Chondrocyte (in vitro differentiated cells): ENCODE data around the gene SENP8. TPM values are rescaled to one million over a fixed set of nuclear protein-coding genes. Genes with fewer than 3 reads are reported as not detected.
"Not testable (repeated sequence)": the region's sequence is repeated elsewhere in the genome, so short reads cannot be mapped to it uniquely, and the experiment has no call there.

Source experiments
- DNase-seq: peaks from one replicate; pipeline ENCODE4 v3.0.0; 2021; ENCODE audit warnings: mixed read lengths, low spot score
- H3K27ac Mint-ChIP-seq: one replicate; pipeline ENCODE4 v1.8.0; 2021; ENCODE audit warnings: mild to moderate bottlenecking, moderate library complexity, mixed read lengths; ENCODE audit not compliant: unreplicated experiment
- H3K27me3 Mint-ChIP-seq: 2 replicates; pipeline ENCODE4 v1.8.0; 2021; ENCODE audit warnings: low read depth, mixed read lengths
- H3K36me3 Mint-ChIP-seq: 2 replicates; pipeline ENCODE4 v1.8.0; 2021; ENCODE audit warnings: low read depth, mixed read lengths
- H3K4me1 Mint-ChIP-seq: 2 replicates; pipeline ENCODE4 v1.8.0; 2021; ENCODE audit warnings: low read depth, mild to moderate bottlenecking, mixed read lengths
- H3K4me3 Mint-ChIP-seq: one replicate; pipeline ENCODE4 v1.8.0; 2021; ENCODE audit warnings: mild to moderate bottlenecking, moderate library complexity, mixed read lengths; ENCODE audit not compliant: unreplicated experiment
- H3K9me3 Mint-ChIP-seq: 2 replicates; pipeline ENCODE4 v1.8.0; 2021; ENCODE audit warnings: low read depth, mixed read lengths
- total RNA-seq: library from RNA; stranded (reverse); gene quantifications from 3 replicates; pipeline ENCODE4 v1.2.1, GENCODE V29; 2021
- TF ChIP-seq, protein P1 (sequence below): fragments of 200-600 bp; sonication (generic); IDR thresholded peaks from 2 replicates; pipeline ENCODE4 v1.5.0; 2021; ENCODE audit warnings: antibody characterized with exemption, mild to moderate bottlenecking, moderate library complexity

Gene SENP8
- total RNA-seq, 1 donor from 2014 or later = 2.9 TPM

DNA sequence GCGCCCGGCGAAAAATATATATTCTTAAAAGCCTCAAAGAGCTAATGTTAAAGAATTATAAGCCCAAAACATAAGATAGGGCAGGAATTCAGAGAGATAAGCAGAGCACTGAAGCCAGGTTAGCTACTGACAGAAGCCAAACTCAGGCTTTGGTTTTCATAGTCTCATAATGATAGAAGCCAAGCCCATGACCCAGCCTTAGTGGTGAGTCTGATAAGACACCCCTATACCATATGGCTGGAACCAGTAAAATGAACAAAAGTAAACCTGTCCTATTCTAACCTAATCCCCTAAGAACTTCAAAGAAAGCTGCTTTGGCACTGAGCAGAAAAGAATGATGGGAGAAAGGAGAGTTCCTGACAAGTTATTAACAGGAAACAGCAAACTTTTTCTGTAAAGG lies 26.2 kb upstream of the SENP8 start:
- Mint-ChIP-seq H3K27ac (no peak overlapping the region), H3K4me1 (peaks cover 3% of the 10 kb centered on the region), H3K9me3 (peaks cover 4% of the 10 kb centered on the region), H3K27me3 (no peaks in the 10 kb centered on the region), H3K4me3 (no peak overlapping the region), H3K36me3 (peaks cover 6% of the 10 kb centered on the region)
- no peak for DNase-seq
- TF ChIP-seq, protein P1, sequence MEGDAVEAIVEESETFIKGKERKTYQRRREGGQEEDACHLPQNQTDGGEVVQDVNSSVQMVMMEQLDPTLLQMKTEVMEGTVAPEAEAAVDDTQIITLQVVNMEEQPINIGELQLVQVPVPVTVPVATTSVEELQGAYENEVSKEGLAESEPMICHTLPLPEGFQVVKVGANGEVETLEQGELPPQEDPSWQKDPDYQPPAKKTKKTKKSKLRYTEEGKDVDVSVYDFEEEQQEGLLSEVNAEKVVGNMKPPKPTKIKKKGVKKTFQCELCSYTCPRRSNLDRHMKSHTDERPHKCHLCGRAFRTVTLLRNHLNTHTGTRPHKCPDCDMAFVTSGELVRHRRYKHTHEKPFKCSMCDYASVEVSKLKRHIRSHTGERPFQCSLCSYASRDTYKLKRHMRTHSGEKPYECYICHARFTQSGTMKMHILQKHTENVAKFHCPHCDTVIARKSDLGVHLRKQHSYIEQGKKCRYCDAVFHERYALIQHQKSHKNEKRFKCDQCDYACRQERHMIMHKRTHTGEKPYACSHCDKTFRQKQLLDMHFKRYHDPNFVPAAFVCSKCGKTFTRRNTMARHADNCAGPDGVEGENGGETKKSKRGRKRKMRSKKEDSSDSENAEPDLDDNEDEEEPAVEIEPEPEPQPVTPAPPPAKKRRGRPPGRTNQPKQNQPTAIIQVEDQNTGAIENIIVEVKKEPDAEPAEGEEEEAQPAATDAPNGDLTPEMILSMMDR = no peak

DNA sequence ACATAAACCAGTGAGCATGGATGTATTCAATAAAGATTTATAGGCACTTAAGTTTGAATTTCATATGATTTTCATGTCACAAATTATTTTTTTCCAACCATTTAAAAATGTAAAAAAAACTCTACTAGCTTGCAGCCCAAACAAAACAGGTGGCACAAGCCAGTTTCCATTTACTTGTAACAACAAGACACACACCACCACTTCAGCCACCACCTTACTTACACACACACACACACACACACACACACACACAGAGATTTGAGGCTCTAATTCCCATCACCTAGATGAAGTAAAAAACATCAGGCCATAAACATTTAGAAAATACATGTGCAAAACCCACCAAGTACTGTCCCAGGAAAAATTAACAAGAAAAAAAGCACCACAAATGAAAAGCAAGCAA lies 25.5 kb upstream of the SENP8 start:
- TF ChIP-seq, protein P1 = no peak
- Mint-ChIP-seq H3K27me3 (no peaks in the 10 kb centered on the region), H3K4me3 (no peak overlapping the region), H3K9me3 (peaks cover 4% of the 10 kb centered on the region), H3K27ac (no peak overlapping the region), H3K4me1 (peaks cover 3% of the 10 kb centered on the region), H3K36me3 (peaks cover 6% of the 10 kb centered on the region)
- DNase-seq = no peak

DNA sequence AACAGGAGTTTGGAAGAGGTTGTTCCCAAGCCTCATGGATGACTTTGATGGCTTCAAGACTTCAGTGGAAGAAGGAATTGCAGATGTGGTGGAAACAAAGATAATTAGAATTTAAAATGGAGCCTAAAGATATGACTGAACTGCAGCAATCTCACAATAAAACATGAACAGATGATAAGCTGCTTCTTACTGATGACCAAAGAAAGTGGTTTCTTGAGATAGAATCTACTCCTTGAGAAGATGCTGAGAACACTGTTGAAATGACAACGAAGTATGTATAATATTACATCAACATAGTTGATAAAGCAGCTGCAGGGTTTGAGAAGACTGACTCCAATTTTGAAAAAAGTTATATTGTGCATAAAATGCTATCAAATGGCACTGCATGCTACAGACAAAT lies 21.4 kb upstream of the SENP8 start:
- TF ChIP-seq, protein P1 = no peak
- peaks cover 4% of the 10 kb centered on the region for H3K36me3 Mint-ChIP-seq
- DNase-seq = no peak
- H3K9me3 Mint-ChIP-seq = peaks cover 4% of the 10 kb centered on the region
- H3K27me3 Mint-ChIP-seq = no peaks in the 10 kb centered on the region
- no peak overlapping the region for H3K27ac Mint-ChIP-seq
- no peak overlapping the region for H3K4me3 Mint-ChIP-seq
- H3K4me1 Mint-ChIP-seq = peaks cover 7% of the 10 kb centered on the region

DNA sequence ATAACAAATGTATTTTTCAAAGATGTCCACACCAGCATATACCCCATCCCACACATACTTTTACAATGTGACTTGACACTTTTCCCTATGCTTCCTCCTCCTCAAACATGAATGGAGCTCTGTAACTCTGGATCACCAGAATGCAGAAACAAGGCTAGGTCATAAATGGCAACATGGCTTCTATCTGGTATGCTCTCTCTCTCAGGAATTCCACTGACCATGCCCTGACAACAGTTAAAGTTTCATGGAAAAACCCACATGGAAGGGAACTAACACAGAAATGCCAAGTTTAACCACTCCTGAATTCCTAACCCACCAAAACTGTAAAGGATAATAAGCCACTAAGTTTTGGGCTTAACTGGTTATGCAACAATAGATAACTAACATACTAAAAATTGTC lies 20.2 kb upstream of the SENP8 start:
- TF ChIP-seq, protein P1 = no peak
- H3K36me3 Mint-ChIP-seq = peaks cover 4% of the 10 kb centered on the region
- no peak overlapping the region for H3K27ac Mint-ChIP-seq

DNA sequence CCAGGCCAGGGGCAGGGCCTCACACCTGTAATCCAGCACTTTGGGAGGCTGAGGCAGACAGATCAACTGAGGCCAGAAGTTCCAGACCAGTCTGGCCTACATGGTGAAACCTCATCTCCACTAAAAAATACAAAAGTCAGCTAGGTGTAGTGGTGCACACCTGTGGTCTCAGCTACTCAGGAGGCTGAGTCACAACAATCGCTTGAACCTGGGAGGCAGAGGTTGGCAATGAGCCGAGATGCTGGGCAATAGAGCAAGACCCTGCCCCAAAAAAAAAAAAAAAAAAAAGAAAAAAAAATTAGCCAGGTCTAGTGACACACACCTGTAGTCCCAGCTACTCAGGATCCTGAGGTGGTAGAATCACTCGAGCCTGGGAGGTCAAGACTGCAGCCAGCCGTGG lies 19.0 kb upstream of the SENP8 start:
- no peak overlapping the region for H3K27ac Mint-ChIP-seq
- H3K9me3 Mint-ChIP-seq = peaks cover 4% of the 10 kb centered on the region
- DNase-seq = no peak
- H3K4me3 Mint-ChIP-seq = no peak overlapping the region
- TF ChIP-seq, protein P1 = no peak
- H3K27me3 Mint-ChIP-seq = no peaks in the 10 kb centered on the region
- peaks cover 4% of the 10 kb centered on the region for H3K36me3 Mint-ChIP-seq
- H3K4me1 Mint-ChIP-seq = peaks cover 18% of the 10 kb centered on the region

More for the DNA sequence above, 20.2 kb upstream of the SENP8 start:
- Mint-ChIP-seq H3K9me3 (peaks cover 4% of the 10 kb centered on the region), H3K27me3 (no peaks in the 10 kb centered on the region), H3K4me3 (no peak overlapping the region), H3K4me1 (peaks cover 9% of the 10 kb centered on the region)
- DNase-seq = no peak

DNA sequence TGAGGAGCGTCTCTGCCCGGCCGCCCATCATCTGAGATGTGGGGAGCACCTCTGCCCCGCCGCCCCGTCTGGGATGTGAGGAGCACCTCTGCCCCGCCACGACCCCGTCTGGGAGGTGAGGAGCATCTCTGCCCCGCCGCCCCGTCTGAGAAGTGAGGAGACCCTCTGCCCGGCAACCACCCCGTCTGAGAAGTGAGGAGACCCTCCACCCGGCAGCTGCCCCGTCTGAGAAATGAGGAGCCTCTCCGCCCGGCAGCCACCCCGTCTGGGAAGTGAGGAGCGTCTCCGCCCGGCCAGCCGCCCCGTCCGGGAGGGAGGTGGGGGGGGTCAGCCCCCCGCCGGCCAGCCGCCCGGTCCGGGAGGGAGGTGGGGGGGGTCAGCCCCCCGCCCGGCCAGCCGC lies 17.7 kb upstream of the SENP8 start:
- H3K4me1 Mint-ChIP-seq = peaks cover 18% of the 10 kb centered on the region
- DNase-seq, H3K27me3 Mint-ChIP-seq, H3K27ac Mint-ChIP-seq, H3K9me3 Mint-ChIP-seq, H3K4me3 Mint-ChIP-seq, H3K36me3 Mint-ChIP-seq: not testable (repeated sequence)
